HG03135 (cell line): ENCODE measurements around the gene FOXN3.

Experiments
- ATAC-seq: cut with Tn5 transposase; IDR thresholded peaks from one replicate; pipeline ENCODE4 v1.9.1; 2021; ENCODE audit warnings: mild to moderate bottlenecking, moderate library complexity; ENCODE audit not compliant: unreplicated experiment

Gene FOXN3

GRCh38 chr14:89409961-89410360, 7.1 kb downstream of the FOXN3 start:
- ATAC-seq, result no peak

- ATAC-seq, result no peak
These were observed 7.9 kb downstream of the FOXN3 start for GRCh38 chr14:89408907-89409700.

- no peak for ATAC-seq
These were observed 9.2 kb downstream of the FOXN3 start for GRCh38 chr14:89407856-89408255.

GRCh38 chr14:89406941-89407340, 10.1 kb downstream of the FOXN3 start:
- ATAC-seq, result no peak

GRCh38 chr14:89406361-89406760, 10.7 kb downstream of the FOXN3 start:
- no peak for ATAC-seq

GRCh38 chr14:89405712-89406111, 11.3 kb downstream of the FOXN3 start:
- no peak for ATAC-seq

GRCh38 chr14:89402363-89402762, 14.7 kb downstream of the FOXN3 start:
- no peak for ATAC-seq

- ATAC-seq, result no peak
These were observed 15.3 kb downstream of the FOXN3 start for GRCh38 chr14:89401761-89402160.

GRCh38 chr14:89401241-89401640, 15.8 kb downstream of the FOXN3 start:
- no peak for ATAC-seq

- ATAC-seq, result no peak
These were observed 16.5 kb downstream of the FOXN3 start for GRCh38 chr14:89400529-89400928.

GRCh38 chr14:89399594-89400068, 17.4 kb downstream of the FOXN3 start:
- no peak for ATAC-seq

- ATAC-seq, result no peak
These were observed 17.9 kb downstream of the FOXN3 start for GRCh38 chr14:89399157-89399556.

GRCh38 chr14:89397569-89398230, 19.3 kb downstream of the FOXN3 start:
- ATAC-seq, result no peak

- ATAC-seq, result no peak
These were observed 22.1 kb downstream of the FOXN3 start for GRCh38 chr14:89394972-89395371.

GRCh38 chr14:89393222-89393745, 23.7 kb downstream of the FOXN3 start:
- no peak for ATAC-seq

- ATAC-seq, result no peak
These were observed 24.9 kb downstream of the FOXN3 start for GRCh38 chr14:89392181-89392580.

- no peak for ATAC-seq
These were observed 25.5 kb downstream of the FOXN3 start for GRCh38 chr14:89391556-89391955.

- ATAC-seq, result no peak
These were observed 25.9 kb downstream of the FOXN3 start for GRCh38 chr14:89391123-89391522.

- no peak for ATAC-seq
These were observed 28.2 kb downstream of the FOXN3 start for GRCh38 chr14:89388853-89389252.

GRCh38 chr14:89387922-89388685, 28.9 kb downstream of the FOXN3 start:
- ATAC-seq, result no peak

- no peak for ATAC-seq
These were observed 30.7 kb downstream of the FOXN3 start for GRCh38 chr14:89386212-89386886.
